ENCODE data around the gene ACP6. TPM values are rescaled to one million over a fixed set of nuclear protein-coding genes. Genes with fewer than 3 reads are reported as not detected.

The ACP6 gene
- total RNA-seq, 6 experiments from 2014 or later: 12.4 to 16.9 (median 15.3) TPM

DNA sequence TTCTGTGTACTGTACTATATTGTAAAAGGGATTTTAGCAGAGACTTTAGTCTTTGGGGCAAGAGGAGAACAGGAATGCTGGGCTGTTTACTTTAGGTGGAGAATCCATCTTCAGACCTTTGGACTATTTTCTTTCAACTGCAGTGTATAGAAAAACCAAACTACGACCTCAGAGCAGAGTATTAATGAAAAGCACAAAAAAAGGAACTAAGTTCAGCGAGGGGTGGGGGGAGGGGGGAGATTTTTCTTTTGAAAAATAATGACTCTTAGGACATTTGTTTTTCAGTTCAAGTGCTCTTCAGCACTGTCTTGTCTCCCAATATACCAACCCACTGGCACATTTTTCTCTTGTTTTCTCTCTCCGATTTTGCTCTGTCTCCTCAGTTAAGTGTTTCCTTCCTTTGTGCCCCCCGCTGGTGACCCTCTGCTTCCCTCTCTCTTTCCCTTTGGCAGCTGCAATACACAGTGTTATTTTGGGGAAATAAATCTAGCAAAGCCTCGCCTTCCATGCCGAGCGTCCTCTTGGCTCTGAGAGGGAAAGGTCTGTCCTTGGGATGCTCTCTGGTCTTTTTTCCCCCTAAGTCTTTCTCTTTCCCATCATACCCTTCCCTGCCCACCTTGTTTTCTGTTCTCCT lies 44.8 kb downstream of the ACP6 start:
- H3K27me3 Mint-ChIP-seq (ENCODE audit: insufficient read depth): no peaks in the 10 kb centered on the region
- H3K36me3 Mint-ChIP-seq (ENCODE audit: low read depth): no peaks in the 10 kb centered on the region
- no peaks in the 10 kb centered on the region for H3K9me3 Mint-ChIP-seq
- TF ChIP-seq, protein P1, sequence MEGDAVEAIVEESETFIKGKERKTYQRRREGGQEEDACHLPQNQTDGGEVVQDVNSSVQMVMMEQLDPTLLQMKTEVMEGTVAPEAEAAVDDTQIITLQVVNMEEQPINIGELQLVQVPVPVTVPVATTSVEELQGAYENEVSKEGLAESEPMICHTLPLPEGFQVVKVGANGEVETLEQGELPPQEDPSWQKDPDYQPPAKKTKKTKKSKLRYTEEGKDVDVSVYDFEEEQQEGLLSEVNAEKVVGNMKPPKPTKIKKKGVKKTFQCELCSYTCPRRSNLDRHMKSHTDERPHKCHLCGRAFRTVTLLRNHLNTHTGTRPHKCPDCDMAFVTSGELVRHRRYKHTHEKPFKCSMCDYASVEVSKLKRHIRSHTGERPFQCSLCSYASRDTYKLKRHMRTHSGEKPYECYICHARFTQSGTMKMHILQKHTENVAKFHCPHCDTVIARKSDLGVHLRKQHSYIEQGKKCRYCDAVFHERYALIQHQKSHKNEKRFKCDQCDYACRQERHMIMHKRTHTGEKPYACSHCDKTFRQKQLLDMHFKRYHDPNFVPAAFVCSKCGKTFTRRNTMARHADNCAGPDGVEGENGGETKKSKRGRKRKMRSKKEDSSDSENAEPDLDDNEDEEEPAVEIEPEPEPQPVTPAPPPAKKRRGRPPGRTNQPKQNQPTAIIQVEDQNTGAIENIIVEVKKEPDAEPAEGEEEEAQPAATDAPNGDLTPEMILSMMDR (IDR thresholded peaks at IDR 0.05): no peak
- no peak overlapping the region for H3K27ac Mint-ChIP-seq
- DNase-seq: no peak
- H3K4me3 Mint-ChIP-seq: no peak overlapping the region
- no peaks in the 10 kb centered on the region for H3K4me1 Mint-ChIP-seq (ENCODE audit: low read depth)

DNA sequence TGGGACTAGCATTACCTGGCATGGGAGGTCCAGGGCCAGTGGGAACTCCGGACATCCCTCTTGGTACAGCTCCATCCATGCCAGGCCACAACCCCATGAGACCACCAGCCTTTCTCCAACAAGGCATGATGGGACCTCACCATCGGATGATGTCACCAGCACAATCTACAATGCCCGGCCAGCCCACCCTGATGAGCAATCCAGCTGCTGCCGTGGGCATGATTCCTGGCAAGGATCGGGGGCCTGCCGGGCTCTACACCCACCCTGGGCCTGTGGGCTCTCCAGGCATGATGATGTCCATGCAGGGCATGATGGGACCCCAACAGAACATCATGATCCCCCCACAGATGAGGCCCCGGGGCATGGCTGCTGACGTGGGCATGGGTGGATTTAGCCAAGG lies 45.8 kb downstream of the ACP6 start:
- H3K4me3 Mint-ChIP-seq: no peak overlapping the region
- H3K4me1 Mint-ChIP-seq (ENCODE audit: low read depth): no peaks in the 10 kb centered on the region
- no peaks in the 10 kb centered on the region for H3K36me3 Mint-ChIP-seq (ENCODE audit: low read depth)
- H3K27me3 Mint-ChIP-seq (ENCODE audit: insufficient read depth): no peaks in the 10 kb centered on the region
- no peak overlapping the region for H3K27ac Mint-ChIP-seq
- H3K9me3 Mint-ChIP-seq: no peaks in the 10 kb centered on the region
- TF ChIP-seq, protein P1 (IDR thresholded peaks at IDR 0.05): no peak
- DNase-seq: no peak

DNA sequence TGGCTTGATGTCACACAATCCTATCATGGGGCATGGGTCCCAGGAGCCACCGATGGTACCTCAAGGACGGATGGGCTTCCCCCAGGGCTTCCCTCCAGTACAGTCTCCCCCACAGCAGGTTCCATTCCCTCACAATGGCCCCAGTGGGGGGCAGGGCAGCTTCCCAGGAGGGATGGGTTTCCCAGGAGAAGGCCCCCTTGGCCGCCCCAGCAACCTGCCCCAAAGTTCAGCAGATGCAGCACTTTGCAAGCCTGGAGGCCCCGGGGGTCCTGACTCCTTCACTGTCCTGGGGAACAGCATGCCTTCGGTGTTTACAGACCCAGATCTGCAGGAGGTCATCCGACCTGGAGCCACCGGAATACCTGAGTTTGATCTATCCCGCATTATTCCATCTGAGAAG lies 46.3 kb downstream of the ACP6 start:
- no peaks in the 10 kb centered on the region for H3K36me3 Mint-ChIP-seq (ENCODE audit: low read depth)
- H3K4me3 Mint-ChIP-seq: no peak overlapping the region
- no peak for DNase-seq
- TF ChIP-seq, protein P1 (IDR thresholded peaks at IDR 0.05): no peak
- H3K9me3 Mint-ChIP-seq: no peaks in the 10 kb centered on the region
- no peaks in the 10 kb centered on the region for H3K27me3 Mint-ChIP-seq (ENCODE audit: insufficient read depth)
- no peaks in the 10 kb centered on the region for H3K4me1 Mint-ChIP-seq (ENCODE audit: low read depth)
- H3K27ac Mint-ChIP-seq: no peak overlapping the region

DNA sequence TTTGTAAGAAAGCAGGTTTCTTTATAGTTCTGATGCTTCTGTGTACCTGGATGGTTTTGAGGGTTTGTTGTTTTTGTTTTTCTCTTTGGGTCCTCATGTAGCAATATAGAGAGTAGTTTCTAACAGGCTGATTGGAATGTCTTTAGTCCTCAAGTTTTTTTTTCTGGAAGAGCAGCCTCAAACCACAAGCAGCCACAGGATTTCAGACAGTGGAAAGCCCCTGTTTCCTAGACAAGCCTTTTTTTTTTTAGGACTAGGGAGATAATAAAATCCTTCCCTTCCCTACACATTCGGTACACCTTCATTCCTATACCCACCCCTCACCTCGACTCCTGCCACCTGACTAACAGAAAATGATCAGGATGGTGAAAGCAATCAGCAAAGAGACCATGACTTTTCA lies 47.6 kb downstream of the ACP6 start:
- Mint-ChIP-seq H3K4me1 (ENCODE audit: low read depth) (no peaks in the 10 kb centered on the region), H3K4me3 (no peak overlapping the region), H3K27ac (no peak overlapping the region), H3K36me3 (ENCODE audit: low read depth) (no peaks in the 10 kb centered on the region), H3K27me3 (ENCODE audit: insufficient read depth) (no peaks in the 10 kb centered on the region), H3K9me3 (no peaks in the 10 kb centered on the region)
- TF ChIP-seq, protein P1 (IDR thresholded peaks at IDR 0.05): no peak
- no peak for DNase-seq

DNA sequence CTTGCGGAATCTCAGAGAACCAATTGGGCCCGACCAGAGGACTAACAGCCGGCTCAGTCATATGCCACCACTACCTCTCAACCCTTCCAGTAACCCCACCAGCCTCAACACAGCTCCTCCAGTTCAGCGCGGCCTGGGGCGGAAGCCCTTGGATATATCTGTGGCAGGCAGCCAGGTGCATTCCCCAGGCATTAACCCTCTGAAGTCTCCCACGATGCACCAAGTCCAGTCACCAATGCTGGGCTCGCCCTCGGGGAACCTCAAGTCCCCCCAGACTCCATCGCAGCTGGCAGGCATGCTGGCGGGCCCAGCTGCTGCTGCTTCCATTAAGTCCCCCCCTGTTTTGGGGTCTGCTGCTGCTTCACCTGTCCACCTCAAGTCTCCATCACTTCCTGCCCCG lies 49.8 kb downstream of the ACP6 start:
- Mint-ChIP-seq H3K4me3 (no peak overlapping the region), H3K9me3 (no peaks in the 10 kb centered on the region), H3K36me3 (ENCODE audit: low read depth) (peaks cover 6% of the 10 kb centered on the region; the same call in 1 of the 2 replicates), H3K27me3 (ENCODE audit: insufficient read depth) (no peaks in the 10 kb centered on the region; the same call in 1 of the 2 replicates), H3K27ac (no peak overlapping the region), H3K4me1 (ENCODE audit: low read depth) (no peaks in the 10 kb centered on the region)
- DNase-seq: no peak
- TF ChIP-seq, protein P1 (IDR thresholded peaks at IDR 0.05): no peak
